ENCODE results near the gene NLRC4. TPM values are rescaled to one million over a fixed set of nuclear protein-coding genes. Genes with fewer than 3 reads are reported as not detected.

The NLRC4 gene
- total and polyA plus RNA-seq, 2 experiments from 2014 or later: 0.13 to 0.21 TPM

GRCh38 chr2:32231959-32232358 lies 32.7 kb downstream of the NLRC4 start:
- no peaks in the 10 kb centered on the region for H3K9me2 ChIP-seq (replicated peaks; ENCODE audit: insufficient read depth)
- H3K4me2 ChIP-seq: no peak overlapping the region
- no peaks in the 10 kb centered on the region for H3K79me2 ChIP-seq
- H3K36me3 ChIP-seq (replicated peaks; ENCODE audit: insufficient read depth, low read depth): no peaks in the 10 kb centered on the region
- WGBS (ENCODE audit: low lambda C conversion rate, missing lambda C conversion rate): 83% methylated on average over 4 of the region's 4 CpGs
- no peaks in the 10 kb centered on the region for H4K20me1 ChIP-seq (ENCODE audit: insufficient read depth, poor library complexity, severe bottlenecking)
- H3K4me1 ChIP-seq (ENCODE audit: insufficient read depth): peaks cover 8% of the 10 kb centered on the region
- no peaks in the 10 kb centered on the region for H3K9me3 ChIP-seq (ENCODE audit: low read depth)
- no peak for DNase-seq (ENCODE audit: low spot score)
- H3K27me3 ChIP-seq: no peaks in the 10 kb centered on the region
- H2AFZ ChIP-seq: no peak overlapping the region
- TF ChIP-seq EZH2 (IDR thresholded peaks at IDR 0.05; ENCODE audit: borderline replicate concordance) (no peak), EZH2phosphoT487 (IDR thresholded peaks at IDR 0.05; ENCODE audit: low read depth, severe bottlenecking, unreplicated experiment) (no peak), CTCF (IDR thresholded peaks at IDR 0.05; ENCODE audit: poor library complexity) (no peak)
- H3K27ac ChIP-seq: peak overlapping the region; percentile 51
- H3K4me3 ChIP-seq: no peak overlapping the region

GRCh38 chr2:32229635-32230034 lies 35.1 kb downstream of the NLRC4 start:
- H4K20me1 ChIP-seq (ENCODE audit: insufficient read depth, poor library complexity, severe bottlenecking): no peaks in the 10 kb centered on the region
- H3K27me3 ChIP-seq: no peaks in the 10 kb centered on the region
- TF ChIP-seq EZH2phosphoT487 (IDR thresholded peaks at IDR 0.05; ENCODE audit: low read depth, severe bottlenecking, unreplicated experiment) (no peak), EZH2 (IDR thresholded peaks at IDR 0.05; ENCODE audit: borderline replicate concordance) (no peak), CTCF (IDR thresholded peaks at IDR 0.05; ENCODE audit: poor library complexity) (no peak)
- no peak overlapping the region for H3K4me3 ChIP-seq
- no peak for DNase-seq (ENCODE audit: low spot score)
- H2AFZ ChIP-seq: no peak overlapping the region
- no peaks in the 10 kb centered on the region for H3K9me3 ChIP-seq (ENCODE audit: low read depth)
- 72% methylated on average over 1 of the region's 1 CpG for WGBS (ENCODE audit: low lambda C conversion rate, missing lambda C conversion rate)
- H3K4me1 ChIP-seq (ENCODE audit: insufficient read depth): peaks cover 8% of the 10 kb centered on the region
- no peaks in the 10 kb centered on the region for H3K9me2 ChIP-seq (replicated peaks; ENCODE audit: insufficient read depth)
- H3K4me2 ChIP-seq: no peak overlapping the region
- no peaks in the 10 kb centered on the region for H3K36me3 ChIP-seq (replicated peaks; ENCODE audit: insufficient read depth, low read depth)
- no peaks in the 10 kb centered on the region for H3K79me2 ChIP-seq
- H3K27ac ChIP-seq: no peak overlapping the region

- Histone ChIP-seq H3K4me1 (ENCODE audit: insufficient read depth) (peaks cover 8% of the 10 kb centered on the region), H3K9me3 (ENCODE audit: low read depth) (no peaks in the 10 kb centered on the region), H3K4me2 (no peak overlapping the region), H3K9me2 (replicated peaks; ENCODE audit: insufficient read depth) (no peaks in the 10 kb centered on the region), H3K27ac (no peak overlapping the region), H4K20me1 (ENCODE audit: insufficient read depth, poor library complexity, severe bottlenecking) (no peaks in the 10 kb centered on the region), H3K4me3 (no peak overlapping the region), H3K79me2 (no peaks in the 10 kb centered on the region), H3K27me3 (no peaks in the 10 kb centered on the region), H2AFZ (no peak overlapping the region), H3K36me3 (replicated peaks; ENCODE audit: insufficient read depth, low read depth) (no peaks in the 10 kb centered on the region)
- no peak for DNase-seq (ENCODE audit: low spot score)
- no peak for TF ChIP-seq EZH2phosphoT487 (IDR thresholded peaks at IDR 0.05; ENCODE audit: low read depth, severe bottlenecking, unreplicated experiment)
- TF ChIP-seq CTCF (IDR thresholded peaks at IDR 0.05; ENCODE audit: poor library complexity): no peak
- no peak for TF ChIP-seq EZH2 (IDR thresholded peaks at IDR 0.05; ENCODE audit: borderline replicate concordance)
- WGBS (ENCODE audit: low lambda C conversion rate, missing lambda C conversion rate): 92% methylated on average over 2 of the region's 2 CpGs
Observed at GRCh38 chr2:32228181-32228580, 36.5 kb downstream of the NLRC4 start.

GRCh38 chr2:32227492-32227891 lies 37.2 kb downstream of the NLRC4 start:
- TF ChIP-seq EZH2phosphoT487 (IDR thresholded peaks at IDR 0.05; ENCODE audit: low read depth, severe bottlenecking, unreplicated experiment) (no peak), CTCF (IDR thresholded peaks at IDR 0.05; ENCODE audit: poor library complexity) (no peak)
- Histone ChIP-seq H3K9me2 (replicated peaks; ENCODE audit: insufficient read depth) (no peaks in the 10 kb centered on the region), H3K4me3 (no peak overlapping the region), H3K4me2 (no peak overlapping the region), H4K20me1 (ENCODE audit: insufficient read depth, poor library complexity, severe bottlenecking) (no peaks in the 10 kb centered on the region), H3K36me3 (replicated peaks; ENCODE audit: insufficient read depth, low read depth) (no peaks in the 10 kb centered on the region), H3K27ac (no peak overlapping the region), H3K79me2 (no peaks in the 10 kb centered on the region), H3K27me3 (no peaks in the 10 kb centered on the region), H2AFZ (no peak overlapping the region), H3K9me3 (ENCODE audit: low read depth) (no peaks in the 10 kb centered on the region), H3K4me1 (ENCODE audit: insufficient read depth) (peaks cover 8% of the 10 kb centered on the region)
- no peak for DNase-seq (ENCODE audit: low spot score)

Measured in hepatocyte (in vitro differentiated cells).